ENCODE measurements around the gene CD34. TPM values are rescaled to one million over a fixed set of nuclear protein-coding genes. Genes with fewer than 3 reads are reported as not detected.

Gene CD34
- total RNA-seq, 1 experiment from 2014 or later: 0.11 TPM

DNA sequence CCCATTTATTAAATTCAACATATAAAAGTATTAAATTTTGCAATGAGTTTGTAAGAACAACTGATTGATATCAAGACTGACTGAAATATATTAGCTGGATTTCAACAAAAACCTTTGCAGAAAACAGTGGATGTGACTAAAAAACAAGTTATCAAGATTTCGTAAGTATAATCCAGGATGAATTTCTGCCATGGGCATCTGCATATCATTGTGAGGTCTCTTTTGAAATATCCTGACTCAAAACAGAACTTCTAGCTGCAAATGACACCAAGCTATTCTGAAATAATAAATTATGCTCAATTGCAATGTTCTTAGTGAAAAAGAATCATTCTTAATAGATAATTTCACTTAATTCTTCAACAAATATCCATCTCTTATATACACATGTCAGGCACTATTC lies 52.6 kb downstream of the CD34 start:
- H3K36me3 ChIP-seq: peaks cover 3% of the 10 kb centered on the region; the same call in 1 of the 2 replicates
- H3K9me3 ChIP-seq (replicated peaks): no peaks in the 10 kb centered on the region
- DNase-seq (ENCODE audit: low read depth in 1 of 2, low spot score in 2 of 2): no peak
- no peaks in the 10 kb centered on the region for H3K27me3 ChIP-seq (replicated peaks)
- no peaks in the 10 kb centered on the region for H3K4me1 ChIP-seq (replicated peaks)
- H3K27ac ChIP-seq: no peak overlapping the region
- no peak overlapping the region for H3K4me3 ChIP-seq

DNA sequence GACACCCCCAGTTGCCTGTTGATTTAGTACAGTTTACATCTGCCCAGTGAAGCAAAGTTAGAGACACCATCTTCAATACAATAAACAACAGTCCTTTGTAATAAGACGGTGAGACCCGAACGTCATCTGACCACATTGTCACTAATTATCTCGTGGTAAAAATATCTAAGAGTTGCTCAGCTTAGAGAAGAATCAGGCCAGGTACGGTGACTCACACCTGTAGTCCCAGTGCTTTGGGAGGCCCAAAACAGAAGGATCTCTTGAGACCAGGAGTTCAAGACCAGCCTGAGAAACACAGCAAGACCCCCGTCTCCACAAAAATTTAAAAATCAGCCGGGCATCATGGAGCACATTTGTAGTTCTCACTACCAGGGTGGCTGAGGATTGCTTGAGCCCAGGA lies 53.5 kb downstream of the CD34 start:
- Histone ChIP-seq H3K27me3 (replicated peaks) (no peaks in the 10 kb centered on the region), H3K4me3 (no peak overlapping the region), H3K27ac (no peak overlapping the region), H3K9me3 (replicated peaks) (no peaks in the 10 kb centered on the region), H3K4me1 (replicated peaks) (no peaks in the 10 kb centered on the region), H3K36me3 (no peaks in the 10 kb centered on the region; the same call in 1 of the 2 replicates)
- no peak for DNase-seq (ENCODE audit: low read depth in 1 of 2, low spot score in 2 of 2)

DNA sequence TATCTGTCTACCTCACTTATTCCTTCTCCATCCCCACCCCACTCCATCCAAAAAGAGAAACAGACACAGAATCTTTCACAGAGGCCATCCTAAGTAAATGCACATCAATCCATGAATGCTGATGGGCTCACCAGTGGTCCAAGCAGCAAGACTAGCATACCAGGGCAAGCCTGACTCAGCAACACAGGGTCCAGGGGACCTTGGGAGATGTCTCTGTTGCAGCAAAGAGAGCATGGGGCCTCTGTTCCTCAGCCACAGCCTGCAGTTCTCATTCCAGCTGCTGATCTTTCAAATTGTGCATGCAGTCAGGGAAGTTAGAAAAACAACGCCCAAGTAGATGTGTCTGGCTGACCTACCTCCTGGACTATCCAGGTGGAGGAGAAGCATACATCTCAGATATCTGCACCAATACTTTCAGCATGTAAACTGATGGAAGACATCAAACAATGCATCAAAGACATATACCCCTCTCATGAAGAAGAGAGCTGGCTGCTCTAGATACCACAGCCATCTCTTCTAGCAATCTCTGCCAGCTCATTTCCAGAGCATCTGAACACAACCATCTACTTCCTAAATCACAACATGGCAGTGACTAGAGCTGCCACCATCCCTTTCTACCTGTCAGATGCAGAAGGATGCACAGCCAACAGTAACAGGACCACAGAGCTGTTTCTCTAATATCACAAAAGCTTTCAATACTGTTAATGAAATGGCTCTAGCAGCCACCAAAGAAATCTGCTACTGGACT lies 54.5 kb downstream of the CD34 start:
- Histone ChIP-seq H3K4me1 (replicated peaks) (no peaks in the 10 kb centered on the region), H3K27me3 (replicated peaks) (no peaks in the 10 kb centered on the region), H3K4me3 (no peak overlapping the region), H3K9me3 (replicated peaks) (no peaks in the 10 kb centered on the region), H3K27ac (no peak overlapping the region), H3K36me3 (no peaks in the 10 kb centered on the region; the same call in 1 of the 2 replicates)
- no peak for DNase-seq (ENCODE audit: low read depth in 1 of 2, low spot score in 2 of 2)

DNA sequence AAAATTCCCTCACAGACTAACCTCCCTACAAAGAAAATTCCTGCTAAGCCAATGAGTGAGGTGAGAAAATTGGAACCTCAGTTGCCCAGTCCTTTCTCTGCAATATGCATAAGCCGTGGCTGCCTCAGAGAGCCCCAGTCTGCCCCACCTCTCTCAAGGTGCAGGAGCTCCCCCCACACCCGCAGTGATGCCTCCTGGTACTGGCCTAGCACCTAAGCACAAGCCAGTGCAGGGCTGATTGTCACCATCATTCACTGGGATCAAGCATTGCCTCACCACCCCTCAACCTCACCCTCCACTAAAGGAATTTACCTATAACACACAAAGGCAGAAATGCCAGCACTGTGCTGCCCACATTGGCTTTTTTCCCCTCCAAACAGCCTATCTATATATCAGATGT lies 56.9 kb downstream of the CD34 start:
- H3K36me3 ChIP-seq: no peaks in the 10 kb centered on the region; the same call in 1 of the 2 replicates

DNA sequence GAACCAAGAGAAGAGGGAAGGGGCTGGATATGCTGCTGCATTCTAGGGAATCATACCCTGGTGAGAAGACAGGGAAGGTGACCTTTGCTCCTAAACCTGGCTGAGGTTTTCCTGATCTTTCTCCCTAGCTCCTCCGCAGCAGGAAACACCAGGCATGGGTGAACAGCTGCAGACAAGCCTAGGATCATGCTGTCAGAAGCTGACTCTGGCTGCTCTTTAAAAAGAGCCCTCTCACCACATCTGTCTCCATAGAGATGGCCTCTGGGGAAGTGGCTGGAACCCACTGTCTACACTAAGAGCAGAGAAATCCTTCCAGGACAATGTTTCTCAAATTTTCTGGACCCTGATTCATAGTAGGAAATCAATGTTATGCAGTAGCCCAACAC lies 57.6 kb downstream of the CD34 start:
- Histone ChIP-seq H3K9me3 (replicated peaks) (no peaks in the 10 kb centered on the region), H3K4me3 (no peak overlapping the region)
- DNase-seq (ENCODE audit: low read depth in 1 of 2, low spot score in 2 of 2): no peak

More for the DNA sequence above, 56.9 kb downstream of the CD34 start:
- no peaks in the 10 kb centered on the region for H3K4me1 ChIP-seq (replicated peaks)
- H3K9me3 ChIP-seq (replicated peaks): no peaks in the 10 kb centered on the region
- no peak overlapping the region for H3K4me3 ChIP-seq
- no peaks in the 10 kb centered on the region for H3K27me3 ChIP-seq (replicated peaks)
- no peak for DNase-seq (ENCODE audit: low read depth in 1 of 2, low spot score in 2 of 2)
- H3K27ac ChIP-seq: no peak overlapping the region

DNA sequence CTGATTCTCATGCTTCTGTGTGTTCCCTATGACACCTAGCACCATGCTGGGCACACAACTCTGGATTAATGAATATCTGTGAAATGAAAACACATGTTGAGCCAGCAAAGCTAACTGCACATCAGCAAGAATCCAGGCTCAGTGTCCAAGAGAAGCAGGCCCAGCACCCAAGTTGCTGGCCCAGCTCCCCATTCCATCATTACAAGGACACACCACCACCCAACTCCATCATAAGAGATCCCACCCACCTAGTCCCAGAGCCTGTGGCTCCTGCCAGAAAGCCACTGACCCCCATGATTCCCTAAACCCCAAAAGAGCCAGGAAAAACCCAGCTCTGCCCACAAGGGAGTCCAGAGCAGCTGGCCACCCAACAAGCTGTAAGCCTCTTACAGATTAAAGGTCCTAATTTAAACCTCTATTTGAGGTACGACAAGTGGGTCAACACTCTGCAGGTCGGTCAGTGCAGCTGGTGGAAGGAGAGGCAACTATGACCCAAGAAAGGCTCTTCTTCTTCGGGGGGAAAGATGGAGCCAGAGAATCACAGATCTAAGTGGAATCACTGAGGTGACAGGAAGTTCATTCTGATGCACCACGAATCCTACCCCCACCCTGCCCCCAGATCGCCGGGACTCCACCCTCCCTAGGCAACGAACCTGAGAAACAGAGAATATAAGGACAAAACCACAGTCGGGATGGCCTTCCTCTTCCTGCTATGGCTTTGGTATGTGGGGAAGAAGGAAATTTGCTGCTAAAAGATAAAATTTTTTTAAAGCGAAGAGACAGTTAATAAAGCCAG lies 58.2 kb downstream of the CD34 start:
- no peak for DNase-seq (ENCODE audit: low read depth in 1 of 2, low spot score in 2 of 2)
- H3K4me3 ChIP-seq: no peak overlapping the region
- no peaks in the 10 kb centered on the region for H3K36me3 ChIP-seq
- no peaks in the 10 kb centered on the region for H3K9me3 ChIP-seq (replicated peaks)
- no peaks in the 10 kb centered on the region for H3K27me3 ChIP-seq (replicated peaks)
- 0 out of 2 replicates have a peak, but pooled peaks cover 3% of the 10 kb centered on the region for H3K4me1 ChIP-seq (replicated peaks)
- no peak overlapping the region for H3K27ac ChIP-seq

More for the DNA sequence above, 57.6 kb downstream of the CD34 start:
- H3K36me3 ChIP-seq: no peaks in the 10 kb centered on the region
- H3K4me1 ChIP-seq (replicated peaks): no peaks in the 10 kb centered on the region
- H3K27me3 ChIP-seq (replicated peaks): no peaks in the 10 kb centered on the region
- no peak overlapping the region for H3K27ac ChIP-seq

DNA sequence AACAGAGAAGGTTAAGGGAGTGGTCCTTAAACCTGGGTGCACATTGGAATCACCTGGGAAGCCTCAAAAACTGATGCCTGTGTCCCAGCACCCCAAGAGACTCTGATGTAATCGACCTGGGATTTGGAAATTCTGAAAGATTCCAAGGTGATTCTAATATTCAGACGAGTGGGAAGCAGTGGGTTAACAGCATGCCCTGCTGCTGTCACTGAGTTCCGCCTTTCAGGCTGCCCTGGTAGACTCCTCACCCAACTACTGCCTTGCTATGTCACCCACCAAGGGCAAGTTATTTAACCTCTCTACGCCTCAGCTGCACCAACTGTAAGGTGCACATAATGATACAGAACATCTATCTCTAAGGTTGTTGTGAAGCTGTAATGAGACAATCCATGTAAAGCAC lies 59.2 kb downstream of the CD34 start:
- Histone ChIP-seq H3K36me3 (no peaks in the 10 kb centered on the region), H3K4me3 (no peak overlapping the region), H3K9me3 (replicated peaks) (no peaks in the 10 kb centered on the region), H3K27ac (no peak overlapping the region), H3K4me1 (replicated peaks) (0 out of 2 replicates have a peak, but pooled peaks cover 3% of the 10 kb centered on the region), H3K27me3 (replicated peaks) (no peaks in the 10 kb centered on the region)
- DNase-seq (ENCODE audit: low read depth in 1 of 2, low spot score in 2 of 2): no peak

DNA sequence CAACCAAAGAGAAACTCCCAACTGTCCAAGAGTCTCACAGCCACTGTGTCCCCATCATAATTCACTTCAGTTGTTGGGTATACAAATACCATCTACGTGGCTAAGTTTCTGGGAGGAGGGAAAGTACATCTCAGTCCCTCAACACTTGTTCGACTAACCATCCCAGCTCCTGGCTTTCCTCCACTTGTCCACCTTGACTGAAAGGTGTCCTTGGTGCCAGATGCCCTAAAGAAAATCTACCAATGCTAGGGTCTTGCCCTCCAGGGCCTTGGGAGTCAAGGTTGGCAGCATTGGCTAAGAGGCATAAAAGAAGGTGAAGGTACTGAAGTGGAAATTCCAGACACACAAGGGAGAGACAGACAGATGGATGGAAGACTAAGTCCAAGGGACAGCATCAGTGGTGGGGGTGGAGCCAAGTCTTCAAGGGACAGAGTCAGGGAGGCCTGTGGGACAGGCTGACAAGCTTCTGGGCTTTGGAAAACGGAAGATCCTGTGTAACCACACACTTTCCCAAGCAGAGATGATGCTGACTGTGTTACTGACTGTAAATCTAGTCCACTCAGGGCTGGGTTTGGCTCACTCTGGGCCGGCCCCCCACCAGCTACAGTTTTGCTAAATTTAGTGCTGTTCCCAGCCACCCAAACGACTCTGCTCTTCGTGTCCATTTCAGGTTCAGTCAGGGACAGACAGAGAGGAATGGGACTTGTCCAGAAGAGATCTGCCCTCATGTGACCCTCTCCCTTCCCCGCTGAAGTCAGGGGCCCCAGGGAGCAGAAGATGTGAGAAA lies 60.1 kb downstream of the CD34 start:
- no peaks in the 10 kb centered on the region for H3K9me3 ChIP-seq (replicated peaks)
- H3K27me3 ChIP-seq (replicated peaks): no peaks in the 10 kb centered on the region
- no peaks in the 10 kb centered on the region for H3K36me3 ChIP-seq
- H3K4me3 ChIP-seq: no peak overlapping the region
- H3K4me1 ChIP-seq (replicated peaks): 0 out of 2 replicates have a peak, but pooled peaks cover 3% of the 10 kb centered on the region
- no peak for DNase-seq (ENCODE audit: low read depth in 1 of 2, low spot score in 2 of 2)
- H3K27ac ChIP-seq: no peak overlapping the region

DNA sequence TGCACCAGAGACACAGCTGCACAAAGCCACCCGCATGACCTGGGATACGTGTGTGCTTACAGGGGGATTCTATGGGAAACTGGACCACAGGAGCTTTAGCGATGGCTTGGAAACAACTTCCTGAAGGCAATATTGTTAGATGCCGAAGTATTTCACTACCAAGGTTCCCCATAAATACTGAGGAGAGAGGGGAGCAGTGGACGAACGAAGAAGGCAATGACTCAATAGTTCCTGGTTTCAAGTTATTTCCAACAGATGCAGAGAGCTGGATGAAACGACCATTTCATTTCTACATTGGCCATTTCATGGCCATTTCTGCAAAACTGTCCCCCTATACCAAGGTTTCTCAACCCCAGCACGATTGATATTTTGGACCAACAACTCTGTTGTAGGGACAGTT lies 61.3 kb downstream of the CD34 start:
- Histone ChIP-seq H3K27ac (no peak overlapping the region), H3K9me3 (replicated peaks) (no peaks in the 10 kb centered on the region), H3K36me3 (no peaks in the 10 kb centered on the region), H3K27me3 (replicated peaks) (no peaks in the 10 kb centered on the region), H3K4me1 (replicated peaks) (0 out of 2 replicates have a peak, but pooled peaks cover 3% of the 10 kb centered on the region), H3K4me3 (no peak overlapping the region)
- no peak for DNase-seq (ENCODE audit: low read depth in 1 of 2, low spot score in 2 of 2)

DNA sequence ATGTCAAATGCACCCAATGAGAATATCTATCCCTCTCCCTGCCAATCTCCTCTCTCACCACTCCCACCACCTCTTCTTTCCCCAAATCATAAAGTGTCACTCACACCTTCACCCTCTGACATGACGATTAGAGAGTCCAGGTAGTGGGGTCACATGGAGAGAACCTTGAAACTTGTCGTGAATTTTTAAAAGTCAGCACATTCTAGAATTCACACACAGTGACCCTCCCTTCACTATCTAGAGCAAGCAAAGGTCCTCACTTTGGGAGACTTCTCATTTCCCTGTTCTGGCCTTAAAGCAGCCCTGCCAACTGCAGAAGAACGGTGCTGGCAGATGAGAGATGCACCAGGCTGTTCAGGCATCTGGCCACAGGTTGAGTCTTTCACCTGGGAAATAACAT lies 61.9 kb downstream of the CD34 start:
- DNase-seq (ENCODE audit: low read depth in 1 of 2, low spot score in 2 of 2): no peak
- Histone ChIP-seq H3K4me1 (replicated peaks) (0 out of 2 replicates have a peak, but pooled peaks cover 3% of the 10 kb centered on the region), H3K27me3 (replicated peaks) (no peaks in the 10 kb centered on the region), H3K4me3 (no peak overlapping the region), H3K9me3 (replicated peaks) (no peaks in the 10 kb centered on the region), H3K27ac (no peak overlapping the region), H3K36me3 (no peaks in the 10 kb centered on the region)

DNA sequence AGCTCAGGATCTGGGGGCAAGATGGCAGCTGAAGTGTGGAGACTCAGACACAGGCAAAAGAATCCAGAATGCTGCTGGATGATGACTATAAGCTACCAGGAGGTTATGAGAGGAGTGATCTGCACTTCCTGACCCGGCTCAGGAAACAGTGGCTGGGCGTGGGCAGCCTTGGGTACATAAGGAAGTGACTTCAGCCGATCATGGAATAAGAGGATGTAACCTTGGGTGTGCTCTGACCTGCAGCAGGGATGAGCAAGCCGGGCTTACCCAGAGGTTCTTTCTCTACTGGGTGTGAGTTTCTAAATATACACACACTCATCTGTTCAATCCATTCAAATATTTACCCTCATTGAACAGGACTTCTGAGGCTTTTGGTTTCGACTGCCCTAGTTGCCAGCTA lies 62.7 kb downstream of the CD34 start:
- no peak overlapping the region for H3K27ac ChIP-seq
- no peaks in the 10 kb centered on the region for H3K9me3 ChIP-seq (replicated peaks)
- H3K27me3 ChIP-seq (replicated peaks): no peaks in the 10 kb centered on the region
- H3K36me3 ChIP-seq: no peaks in the 10 kb centered on the region
- H3K4me3 ChIP-seq: no peak overlapping the region
- DNase-seq (ENCODE audit: low read depth in 1 of 2, low spot score in 2 of 2): no peak
- 0 out of 2 replicates have a peak, but pooled peaks cover 3% of the 10 kb centered on the region for H3K4me1 ChIP-seq (replicated peaks)

DNA sequence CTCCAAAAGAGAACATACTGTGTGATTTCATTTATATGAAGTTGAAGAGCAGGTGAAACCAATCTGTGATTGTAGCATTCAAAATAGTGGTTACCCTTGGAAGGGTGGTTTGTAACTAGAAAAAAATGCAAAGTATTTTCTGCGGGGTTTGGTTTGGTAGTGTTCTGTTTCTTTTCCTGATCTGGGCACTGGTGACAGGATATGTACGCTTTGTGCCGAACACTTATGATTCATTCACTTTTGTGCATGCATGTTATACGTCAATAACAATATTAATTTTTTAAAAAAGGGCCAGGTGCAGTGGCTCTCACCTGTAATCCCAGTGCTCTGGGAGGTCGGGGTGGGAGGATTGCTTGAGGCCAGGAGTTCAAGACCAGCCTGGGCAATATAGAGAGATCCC lies 63.8 kb downstream of the CD34 start:
- H3K4me1 ChIP-seq (replicated peaks): 0 out of 2 replicates have a peak, but pooled peaks cover 3% of the 10 kb centered on the region
- no peak overlapping the region for H3K27ac ChIP-seq
- no peak for DNase-seq (ENCODE audit: low read depth in 1 of 2, low spot score in 2 of 2)
- H3K4me3 ChIP-seq: no peak overlapping the region
- no peaks in the 10 kb centered on the region for H3K27me3 ChIP-seq (replicated peaks)
- no peaks in the 10 kb centered on the region; the same call in 1 of the 2 replicates for H3K36me3 ChIP-seq
- H3K9me3 ChIP-seq (replicated peaks): no peaks in the 10 kb centered on the region

DNA sequence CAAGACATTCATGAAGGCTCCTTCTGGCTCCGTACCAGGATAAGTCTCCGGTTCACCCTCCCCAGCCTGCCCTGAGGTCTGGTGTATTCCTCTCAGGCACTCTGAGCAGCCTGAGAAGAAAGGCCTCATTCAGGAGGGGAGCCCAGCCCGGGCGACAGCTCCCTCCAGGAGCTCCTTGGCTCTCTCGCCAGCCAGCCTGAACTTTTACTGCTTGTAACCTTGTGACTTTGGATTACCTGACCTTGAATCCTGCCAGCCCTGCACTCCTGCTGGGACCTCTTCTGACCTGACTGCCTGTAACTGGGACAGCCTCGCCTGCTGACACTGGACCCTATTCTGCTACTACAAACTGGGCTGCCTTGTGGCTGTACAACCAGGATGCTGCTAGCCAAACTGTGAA lies 65.8 kb downstream of the CD34 start:
- H3K36me3 ChIP-seq: no peaks in the 10 kb centered on the region; the same call in 1 of the 2 replicates
- no peaks in the 10 kb centered on the region for H3K9me3 ChIP-seq (replicated peaks)
- no peak overlapping the region for H3K4me3 ChIP-seq
- DNase-seq (ENCODE audit: low read depth in 1 of 2, low spot score in 2 of 2): no peak
- H3K27me3 ChIP-seq (replicated peaks): no peaks in the 10 kb centered on the region
- 0 out of 2 replicates have a peak, but pooled peaks cover 3% of the 10 kb centered on the region for H3K4me1 ChIP-seq (replicated peaks)
- H3K27ac ChIP-seq: no peak overlapping the region

All from SJSA1 (cell line).